ENCODE results near the gene WDR75.
A peak's percentile ranks its signal among the peaks of the same experiment; 100 is the strongest.

DNA sequence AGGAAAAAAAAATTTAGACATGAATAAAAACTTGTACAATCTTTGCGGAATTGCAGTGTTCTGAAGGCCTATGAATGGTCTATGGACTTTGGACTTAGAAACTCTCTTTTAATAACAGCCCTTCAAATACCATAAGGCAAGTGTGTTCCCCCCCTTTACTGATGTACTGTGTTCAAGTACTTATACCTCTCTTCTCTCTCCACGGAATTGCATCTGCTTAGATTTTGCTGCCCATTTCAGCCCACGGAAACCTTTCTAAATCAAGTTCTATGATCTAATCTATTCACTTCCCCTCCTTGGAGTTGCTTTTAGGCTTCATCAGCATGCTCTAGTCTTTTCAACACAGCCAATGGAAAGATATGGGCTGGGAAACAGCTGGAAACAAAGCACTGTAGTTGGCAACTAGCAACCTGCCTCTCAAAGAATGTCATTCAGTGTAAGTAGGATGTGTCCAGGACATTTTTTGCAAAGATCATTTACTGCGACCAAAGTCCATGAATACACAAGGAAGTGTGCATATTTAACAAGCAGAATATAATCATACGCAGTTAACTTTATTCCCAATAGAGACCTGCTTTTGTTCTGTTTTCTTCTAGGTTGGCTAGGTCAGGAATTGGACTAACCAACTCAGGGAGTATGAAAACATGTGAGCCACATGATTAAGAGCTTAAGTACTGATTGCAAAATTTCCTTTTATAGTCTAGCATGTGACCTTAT, 81.3 kb downstream of the WDR75 start:
- no peak for TF ChIP-seq HNRNPH1 (optimal IDR thresholded peaks at IDR 0.05; ENCODE audit: low read depth, low read length)
- TF ChIP-seq EP300 (IDR thresholded peaks at IDR 0.05; ENCODE audit: low read depth in 2 of 2, low read length in 2 of 2), result peak; percentile 31 to 33; a peak in 1 of 4 replicates
- TF ChIP-seq EP300 (CRISPR knock-in tag; IDR thresholded peaks at IDR 0.05; ENCODE audit: borderline replicate concordance), result peak; percentile 51; the same call in 1 of the 2 replicates
- no peak for TF ChIP-seq EEA1 (CRISPR knock-in tag; IDR thresholded peaks at IDR 0.05; ENCODE audit: borderline replicate concordance)
- TF ChIP-seq TMF1 (CRISPR knock-in tag; IDR thresholded peaks at IDR 0.05; ENCODE audit: low read depth), result no peak
- TF ChIP-seq PCBP1 (IDR thresholded peaks at IDR 0.05; ENCODE audit: borderline replicate concordance, low read depth, low read length), result no peak
